ENCODE results near the gene TLE6. TPM values are rescaled to one million over a fixed set of nuclear protein-coding genes. Genes with fewer than 3 reads are reported as not detected.
A peak's percentile ranks its signal among the peaks of the same experiment; 100 is the strongest.
"Not testable (repeated sequence)": the region's sequence is repeated elsewhere in the genome, so short reads cannot be mapped to it uniquely, and the experiment has no call there.

TLE6 gene
- total RNA-seq, 1 experiment from 2014 or later, result 4.7 TPM

DNA sequence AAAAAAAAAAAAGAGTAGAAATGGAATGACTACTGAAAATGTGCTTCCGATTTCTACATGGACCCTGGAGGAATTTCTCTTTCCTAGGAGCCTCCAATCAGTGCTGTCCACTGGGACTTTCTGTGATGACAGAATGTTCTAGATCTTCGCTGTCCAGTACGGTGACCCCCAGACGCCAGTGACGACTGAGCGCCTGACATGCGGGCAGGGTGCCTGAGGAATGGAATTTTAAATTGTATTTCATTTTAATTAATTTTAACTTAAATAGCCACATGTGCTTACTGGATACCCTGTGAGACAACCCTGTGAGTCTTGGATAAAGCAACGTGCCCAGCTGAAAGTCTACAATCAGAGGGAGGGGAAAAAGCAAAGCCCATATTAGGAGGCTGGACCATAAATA lies 4.1 kb upstream of the TLE6 start:
- DNase-seq (ENCODE audit: extremely low read depth, low read depth), result no peak

DNA sequence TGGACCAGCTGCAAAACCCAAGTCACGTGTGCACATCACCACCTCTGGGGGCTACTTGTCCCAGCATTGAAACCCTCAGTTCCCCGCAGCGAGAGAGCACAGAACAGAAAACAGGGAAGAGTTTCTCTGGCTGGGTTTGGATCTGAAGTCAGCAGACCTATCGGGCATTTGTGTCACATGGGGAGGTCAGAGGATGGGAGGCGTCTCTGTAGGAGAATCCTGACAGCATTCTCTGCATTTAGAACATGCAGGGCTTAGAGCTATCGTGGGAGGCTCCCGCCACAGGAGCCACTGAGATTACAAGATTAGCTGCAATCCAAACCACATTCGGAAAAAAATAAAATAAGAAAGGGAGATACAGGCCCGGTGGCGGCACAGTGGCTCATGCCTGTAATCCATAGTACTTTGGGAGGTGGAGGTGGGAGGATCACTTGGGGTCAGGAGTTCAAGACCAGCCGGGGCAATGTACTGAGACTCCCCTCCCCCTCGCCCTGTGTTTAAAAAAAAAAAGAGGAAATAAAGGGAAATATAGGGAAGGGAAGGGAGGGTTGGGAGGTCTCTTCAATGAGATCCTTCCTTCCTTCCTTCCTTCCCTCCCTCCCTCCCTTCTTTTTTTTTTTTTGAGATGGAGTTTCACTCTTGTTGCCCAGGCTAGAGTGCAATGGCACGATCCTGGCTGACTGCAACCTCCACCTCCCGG lies 2.9 kb upstream of the TLE6 start:
- DNase-seq (ENCODE audit: extremely low read depth, low read depth), result no peak

DNA sequence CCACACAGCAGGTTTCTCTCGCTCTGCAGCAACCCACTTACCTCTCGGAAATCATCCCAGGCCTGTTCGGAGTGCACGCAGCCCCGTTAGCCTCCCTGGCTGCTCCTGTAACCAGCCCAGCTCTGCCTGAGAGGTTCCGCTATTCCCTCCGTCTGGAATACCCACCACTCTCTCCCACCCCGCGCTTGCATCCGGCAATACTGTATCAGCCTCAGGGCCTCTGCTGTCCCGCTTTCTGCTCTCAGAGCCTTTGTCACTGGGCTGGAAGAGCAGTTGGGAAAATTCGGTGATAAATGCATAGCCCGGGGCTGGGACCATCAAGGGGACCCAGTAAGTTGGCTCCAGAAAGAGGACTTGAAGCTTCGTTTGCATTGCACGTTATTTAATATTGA lies 759 bp upstream of the TLE6 start:
- no peak for DNase-seq (ENCODE audit: extremely low read depth, low read depth)

DNA sequence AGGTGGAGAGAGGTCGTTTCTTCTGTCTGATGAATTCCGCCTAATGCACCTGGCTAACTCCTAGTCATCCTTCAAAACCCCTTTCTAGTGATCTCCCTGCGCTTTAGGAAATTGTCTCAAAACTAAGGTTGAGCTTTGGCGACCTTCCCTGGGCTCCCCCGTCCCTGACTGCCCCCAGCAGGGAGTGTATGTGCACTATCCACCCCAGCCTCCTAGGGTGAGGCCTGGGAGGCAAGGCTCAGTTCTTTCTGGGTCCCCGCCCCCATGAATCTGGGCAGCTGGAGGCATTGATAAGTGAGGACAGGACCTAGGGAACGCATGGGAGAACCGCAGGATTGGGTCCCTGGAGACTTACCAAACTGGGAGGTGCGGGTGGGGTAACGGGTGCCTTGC lies 378 bp downstream of the TLE6 start:
- DNase-seq (ENCODE audit: extremely low read depth, low read depth), result no peak

DNA sequence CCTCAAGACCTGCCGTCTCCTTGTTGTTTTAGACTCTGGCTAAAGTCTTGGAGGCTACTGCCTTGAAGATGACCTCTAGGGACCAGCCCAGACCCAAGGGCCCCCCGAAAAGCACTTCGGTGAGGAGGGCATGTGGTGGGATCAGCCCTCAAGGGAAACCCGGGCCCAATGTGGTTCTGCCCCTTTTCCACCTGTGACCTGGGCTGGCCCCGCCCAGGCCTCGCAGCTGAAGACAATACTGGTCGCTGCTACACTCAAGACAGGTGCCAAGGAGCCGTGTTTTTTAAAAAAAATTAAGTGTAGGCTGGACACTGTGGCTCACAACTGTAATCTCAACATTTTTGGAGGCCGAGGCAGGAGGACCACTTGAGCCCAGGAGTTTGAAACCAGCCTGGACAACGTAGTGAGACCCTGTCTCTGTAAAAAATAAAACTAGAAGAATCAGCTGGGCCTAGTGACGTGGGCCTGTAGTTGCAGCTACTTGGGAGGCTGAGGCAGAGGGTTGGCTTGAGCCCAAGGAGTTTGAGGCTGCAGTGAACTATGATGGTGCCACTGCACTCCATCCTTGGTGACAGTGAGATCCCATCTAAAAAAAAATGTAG lies 903 bp downstream of the TLE6 start:
- DNase-seq (ENCODE audit: extremely low read depth, low read depth), result no peak

DNA sequence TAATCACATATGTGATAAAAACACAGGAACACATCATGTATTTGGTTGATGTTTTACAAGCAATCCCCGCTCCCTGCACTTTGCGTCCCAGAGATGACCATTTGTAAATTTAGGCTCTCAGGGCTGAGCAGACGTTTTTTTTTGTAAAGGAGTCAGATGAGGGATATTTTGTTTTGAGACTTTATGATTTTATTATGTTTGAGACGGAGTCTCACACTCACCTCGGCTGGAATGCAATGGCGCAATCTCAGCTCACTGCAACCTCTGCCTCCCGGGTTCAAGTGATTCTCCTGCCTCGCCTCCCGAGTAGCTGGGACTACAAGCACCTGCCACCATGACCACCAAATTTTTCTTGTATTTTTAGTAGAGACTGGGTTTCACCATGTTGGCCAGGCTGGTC lies 1.4 kb downstream of the TLE6 start:
- DNase-seq (ENCODE audit: extremely low read depth, low read depth), result no peak

DNA sequence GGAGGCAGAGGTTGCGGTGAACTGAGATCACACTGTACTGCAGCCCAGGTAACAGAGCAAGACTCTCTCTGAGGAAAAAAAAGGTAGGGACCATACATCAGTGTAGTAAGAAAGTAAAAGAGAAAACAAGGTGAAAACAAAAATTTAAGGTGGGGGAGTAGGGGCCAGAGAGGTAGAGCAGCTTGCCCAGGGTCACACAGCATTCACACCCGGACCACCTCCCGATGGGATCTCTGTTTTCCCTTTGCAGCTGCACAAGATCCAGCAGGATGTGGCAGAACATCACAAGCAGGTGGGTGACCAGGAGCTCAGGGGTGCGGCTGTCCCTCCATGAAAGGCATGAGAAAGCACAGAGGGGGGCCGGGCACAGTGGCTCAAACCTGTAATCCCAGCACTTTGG lies 4.5 kb downstream of the TLE6 start:
- DNase-seq (ENCODE audit: extremely low read depth, low read depth), result no peak

DNA sequence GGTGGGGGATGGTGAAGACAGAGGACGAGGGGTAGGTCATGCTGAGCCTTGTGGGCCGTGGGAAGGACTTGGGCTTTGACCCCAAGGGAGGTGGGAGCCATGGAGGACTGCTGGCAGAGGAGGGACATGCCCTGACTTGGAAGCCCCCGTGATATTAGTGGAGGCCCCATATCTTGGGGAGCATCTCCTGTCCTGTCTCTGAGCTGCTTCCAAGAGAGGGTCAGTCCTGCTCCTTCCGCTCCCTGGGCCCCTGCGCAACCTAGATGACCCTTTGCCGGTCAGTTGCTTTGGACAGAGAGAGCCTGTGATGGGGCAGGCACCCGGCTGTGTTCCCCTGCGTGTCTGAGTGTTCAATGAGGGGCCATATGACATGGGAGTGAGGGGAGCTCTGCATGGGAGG lies 5.2 kb downstream of the TLE6 start:
- DNase-seq (ENCODE audit: extremely low read depth, low read depth), result no peak

DNA sequence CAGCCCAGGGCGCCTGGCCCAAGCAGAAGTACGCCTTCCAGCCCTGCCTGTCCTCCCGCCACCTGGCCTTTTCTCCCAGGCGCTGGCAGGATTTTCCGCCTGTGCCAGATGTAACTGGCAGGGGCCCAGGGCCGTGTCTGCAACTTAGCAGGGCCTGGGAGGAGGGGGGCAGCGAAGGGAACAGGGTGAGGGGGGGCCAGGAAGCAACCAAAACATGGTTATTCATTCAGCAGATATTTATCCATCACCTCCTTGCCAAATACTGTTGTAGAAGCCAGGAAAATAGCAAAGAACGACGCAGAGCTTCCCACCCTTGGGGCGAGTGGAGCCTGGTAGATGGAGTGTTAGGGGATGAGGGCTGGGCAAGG lies 5.6 kb downstream of the TLE6 start:
- no peak for DNase-seq (ENCODE audit: extremely low read depth, low read depth)

DNA sequence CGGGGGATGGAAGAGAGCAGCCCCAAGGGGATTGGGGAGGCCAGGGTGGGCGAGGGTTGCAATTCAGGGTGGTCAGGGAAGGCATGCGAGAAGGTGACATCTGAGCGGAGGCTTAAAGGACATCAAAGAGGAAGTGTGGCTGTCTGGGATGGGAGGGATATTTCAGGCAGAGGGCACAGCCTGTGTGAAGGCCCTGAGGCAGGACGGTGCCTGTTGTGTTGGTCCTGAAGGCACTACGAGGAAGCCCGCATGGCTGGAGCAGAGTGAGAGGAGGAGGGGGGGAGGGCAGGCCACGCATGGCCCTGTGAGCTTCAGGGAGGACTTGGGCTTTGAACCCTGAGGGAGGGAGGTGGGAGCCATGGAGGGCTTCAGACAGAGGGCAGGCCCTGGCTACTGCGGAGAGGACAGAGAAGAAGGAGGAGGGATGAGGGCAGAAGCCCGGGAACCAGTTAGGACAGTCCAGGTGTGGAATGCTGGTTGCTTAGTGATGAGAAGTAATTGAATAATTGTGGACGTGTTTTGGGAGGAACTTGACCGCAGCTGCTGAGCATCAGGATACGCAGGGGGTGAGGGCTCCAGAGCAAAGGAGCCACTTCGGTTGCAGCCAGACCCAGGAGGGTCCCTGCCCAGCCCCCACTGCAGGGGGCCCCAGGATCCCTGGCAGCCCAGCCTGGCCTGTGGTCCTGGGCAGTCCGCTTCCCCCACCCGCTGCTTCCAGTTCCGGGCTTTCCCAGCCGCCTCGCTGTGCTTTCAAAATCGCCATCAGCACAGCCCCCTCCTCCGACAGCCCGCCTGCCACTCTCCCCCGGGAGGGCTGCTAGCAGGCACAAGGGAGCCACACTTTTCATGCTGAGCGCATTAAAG lies 6.2 kb downstream of the TLE6 start:
- peak; percentile 31 for DNase-seq (ENCODE audit: extremely low read depth, low read depth)

DNA sequence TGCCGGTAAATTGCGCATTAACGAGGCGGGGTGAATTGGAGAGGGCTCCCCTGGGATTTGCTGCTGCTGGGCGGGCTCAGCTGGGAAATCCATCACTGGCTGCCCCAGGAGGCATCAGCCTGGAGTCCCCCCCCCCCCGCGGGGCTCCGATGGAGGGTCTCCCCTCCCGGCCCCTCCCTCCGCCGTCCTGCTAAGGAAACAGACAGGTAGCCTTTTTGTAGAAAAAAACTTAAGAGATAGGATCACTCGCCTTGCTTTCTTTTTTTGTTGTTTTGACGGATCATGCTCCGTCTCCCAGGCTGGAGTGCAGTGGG lies 6.8 kb downstream of the TLE6 start:
- DNase-seq (ENCODE audit: extremely low read depth, low read depth), result no peak

DNA sequence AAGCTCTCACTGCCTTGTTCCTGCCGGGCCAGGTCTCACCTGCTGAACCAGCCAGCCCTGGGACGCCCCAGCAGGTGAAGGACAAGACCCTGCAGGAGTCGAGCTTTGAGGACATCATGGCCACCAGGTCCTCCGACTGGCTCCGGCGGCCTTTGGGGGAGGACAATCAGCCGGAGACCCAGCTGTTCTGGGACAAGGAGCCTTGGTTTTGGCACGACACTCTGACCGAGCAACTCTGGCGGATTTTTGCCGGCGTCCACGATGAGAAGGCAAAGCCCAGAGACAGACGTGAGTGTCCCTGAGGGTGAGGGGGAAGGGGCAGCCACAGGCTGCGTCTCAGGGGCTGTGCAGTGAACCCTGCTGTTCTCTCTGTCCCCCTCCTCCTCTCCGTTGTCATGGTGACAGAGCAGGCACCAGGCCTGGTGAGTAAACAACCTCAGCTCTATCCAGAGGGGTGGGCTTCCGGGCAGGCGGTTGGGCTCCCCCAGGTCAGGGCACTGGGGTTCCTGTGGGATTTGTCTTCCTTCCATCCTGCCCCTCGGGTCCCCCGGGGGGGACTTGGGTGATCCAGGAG lies 9.7 kb downstream of the TLE6 start:
- no peak for DNase-seq (ENCODE audit: extremely low read depth, low read depth)

DNA sequence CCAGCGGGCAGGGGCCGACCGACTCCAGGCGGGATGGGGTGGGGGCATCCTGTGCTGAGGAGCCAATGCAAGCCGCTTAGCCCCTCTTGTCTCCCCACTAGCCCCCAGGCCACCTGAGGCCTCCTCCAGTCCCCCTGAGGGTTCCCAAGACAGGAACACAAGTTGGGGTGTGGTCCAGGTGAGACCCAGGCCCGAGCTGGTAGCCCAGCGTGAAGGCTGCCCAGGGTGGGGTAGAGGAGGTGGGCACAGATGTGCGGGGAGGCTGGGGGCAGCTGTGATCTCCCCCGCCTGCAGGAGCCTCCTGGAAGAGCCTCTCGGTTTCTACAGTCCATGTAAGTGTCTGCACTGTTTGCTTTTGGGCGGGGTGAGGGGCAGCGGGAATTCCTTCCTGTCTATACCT lies 10.4 kb downstream of the TLE6 start:
- DNase-seq (ENCODE audit: extremely low read depth, low read depth), result no peak

DNA sequence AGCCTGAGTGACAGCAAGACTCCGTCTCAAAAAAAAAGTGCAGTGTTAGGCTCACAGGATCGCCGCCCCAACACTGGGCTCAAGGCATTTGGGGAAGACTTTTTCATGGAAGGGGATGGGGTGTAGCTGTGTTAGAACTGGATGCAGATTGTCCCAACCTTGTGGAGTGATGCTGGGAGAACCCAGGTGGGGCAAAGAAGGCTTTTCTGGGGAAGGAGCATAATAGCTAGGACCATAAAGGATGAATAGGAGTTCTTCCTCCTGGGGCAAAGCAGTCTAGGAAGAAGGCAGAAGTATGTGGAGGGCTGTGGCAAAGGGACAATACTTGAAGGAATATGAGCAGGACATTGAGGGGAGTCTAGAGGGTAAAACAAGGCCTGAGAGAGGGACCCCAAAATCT lies 11.2 kb downstream of the TLE6 start:
- DNase-seq (ENCODE audit: extremely low read depth, low read depth), result no peak

DNA sequence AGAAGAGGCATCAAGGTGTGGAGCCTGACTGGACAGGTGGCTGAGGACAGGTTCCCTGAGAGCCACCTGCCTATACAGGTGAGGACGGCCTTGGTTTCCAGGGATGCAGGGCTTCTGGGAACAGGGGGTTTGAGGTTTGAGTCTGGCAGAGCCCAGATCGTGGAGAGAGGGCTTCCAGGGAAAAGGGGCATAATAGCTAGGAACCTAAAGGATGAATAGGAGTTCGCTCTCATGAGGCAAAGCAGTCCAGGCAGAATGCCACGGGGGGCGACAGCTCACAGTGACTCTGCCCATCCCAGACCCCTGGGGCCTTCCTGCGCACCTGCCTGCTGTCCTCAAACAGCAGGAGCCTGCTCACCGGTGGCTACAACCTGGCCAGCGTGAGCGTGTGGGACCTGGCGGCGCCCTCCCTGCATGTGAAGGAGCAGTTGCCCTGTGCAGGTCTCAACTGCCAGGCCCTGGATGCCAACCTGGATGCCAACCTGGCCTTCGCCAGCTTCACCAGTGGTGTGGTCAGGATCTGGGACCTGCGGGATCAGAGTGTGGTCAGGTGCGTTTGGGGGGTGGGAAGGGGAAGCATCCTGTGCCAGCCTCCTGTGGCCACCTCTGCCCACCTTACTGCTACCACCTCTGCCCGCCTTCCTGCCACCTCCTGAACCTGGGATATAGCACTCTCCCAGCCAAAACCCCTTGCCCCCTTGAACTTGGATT lies 12.0 kb downstream of the TLE6 start:
- DNase-seq (ENCODE audit: extremely low read depth, low read depth), result no peak

DNA sequence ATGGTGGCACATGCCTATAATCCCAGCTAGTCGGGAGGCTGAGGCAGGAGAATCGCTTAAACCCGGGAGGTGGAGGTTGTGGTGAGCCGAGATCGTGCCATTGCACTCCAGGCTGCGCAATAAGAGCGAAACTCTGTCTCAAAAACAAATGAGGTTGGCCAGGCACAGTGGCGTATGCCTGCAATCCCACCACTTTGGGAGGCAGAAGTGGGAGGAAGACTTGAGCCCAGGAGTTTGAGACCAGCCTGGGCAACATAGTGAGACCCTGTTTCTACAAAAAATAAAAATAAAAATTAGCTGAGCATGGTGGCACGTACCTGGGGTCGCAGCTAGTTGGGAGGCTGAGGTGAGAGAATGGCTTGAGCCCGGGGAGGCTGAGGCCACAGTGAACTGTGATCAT lies 15.0 kb downstream of the TLE6 start:
- not testable (repeated sequence) for DNase-seq (ENCODE audit: extremely low read depth, low read depth)

DNA sequence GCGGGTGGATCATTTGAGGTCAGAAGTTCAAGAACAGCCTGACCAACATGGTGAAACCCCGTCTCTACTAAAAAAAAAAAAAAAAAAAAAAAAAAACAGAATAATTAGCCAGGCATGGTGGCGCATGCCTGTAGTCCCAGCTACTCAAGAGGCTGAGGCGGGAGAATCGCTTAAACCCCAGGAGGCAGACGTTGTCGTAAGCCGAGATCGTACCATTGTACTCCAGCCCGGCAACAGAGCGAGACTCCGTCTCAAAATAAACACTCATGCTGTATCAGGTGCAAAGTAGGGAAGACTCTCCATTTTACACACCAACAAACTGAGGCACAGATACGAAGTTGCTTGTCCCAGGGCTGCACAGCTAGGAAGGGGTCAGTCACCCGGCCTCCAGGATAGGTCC lies 15.6 kb downstream of the TLE6 start:
- no peak for DNase-seq (ENCODE audit: extremely low read depth, low read depth)

DNA sequence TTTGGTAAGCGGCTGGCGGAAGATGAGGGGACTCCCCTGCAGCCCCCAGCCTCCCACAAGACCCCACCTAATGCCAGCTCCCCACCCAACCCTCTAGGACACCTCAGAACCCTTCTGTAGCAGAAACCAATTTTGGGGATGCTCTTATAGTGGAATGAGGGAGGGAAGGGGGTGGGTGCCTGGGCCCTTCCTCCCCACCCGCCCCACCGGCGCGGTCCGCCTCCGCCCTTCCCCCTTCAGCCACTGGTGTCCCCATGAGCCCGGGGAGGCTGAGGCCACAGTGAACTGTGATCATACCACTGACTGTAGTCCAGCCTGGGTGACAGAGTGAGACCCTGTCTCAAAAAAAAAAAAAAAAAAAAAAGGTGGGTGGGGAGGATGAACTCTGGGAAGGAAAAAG lies 16.2 kb downstream of the TLE6 start:
- no peak for DNase-seq (ENCODE audit: extremely low read depth, low read depth)

DNA sequence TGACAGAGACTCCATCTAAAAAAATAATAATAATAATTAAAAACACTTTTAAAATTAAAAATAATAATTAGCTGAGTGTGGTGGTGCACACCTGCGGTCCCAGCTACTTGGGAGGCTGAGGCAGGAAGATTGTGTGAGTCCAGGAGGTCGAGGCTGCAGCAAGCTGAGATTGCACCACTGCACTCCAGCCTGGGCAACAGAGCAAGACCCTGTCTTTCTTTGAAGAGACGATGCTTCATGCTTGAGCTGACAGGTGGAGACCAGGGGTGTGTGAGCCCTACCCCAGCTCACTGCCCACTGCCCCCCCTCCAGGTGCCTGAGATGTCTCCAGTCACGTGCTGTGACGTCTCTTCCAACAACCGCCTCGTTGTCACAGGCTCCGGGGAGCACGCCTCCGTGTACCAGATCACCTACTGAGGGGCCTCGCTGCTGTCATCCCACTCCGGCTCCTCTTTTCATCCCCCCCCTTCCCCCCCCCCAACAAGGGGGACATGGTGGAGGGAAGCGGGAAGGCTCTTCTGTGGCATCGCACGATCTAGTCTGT lies 17.3 kb downstream of the TLE6 start:
- DNase-seq (ENCODE audit: extremely low read depth, low read depth), result no peak

DNA sequence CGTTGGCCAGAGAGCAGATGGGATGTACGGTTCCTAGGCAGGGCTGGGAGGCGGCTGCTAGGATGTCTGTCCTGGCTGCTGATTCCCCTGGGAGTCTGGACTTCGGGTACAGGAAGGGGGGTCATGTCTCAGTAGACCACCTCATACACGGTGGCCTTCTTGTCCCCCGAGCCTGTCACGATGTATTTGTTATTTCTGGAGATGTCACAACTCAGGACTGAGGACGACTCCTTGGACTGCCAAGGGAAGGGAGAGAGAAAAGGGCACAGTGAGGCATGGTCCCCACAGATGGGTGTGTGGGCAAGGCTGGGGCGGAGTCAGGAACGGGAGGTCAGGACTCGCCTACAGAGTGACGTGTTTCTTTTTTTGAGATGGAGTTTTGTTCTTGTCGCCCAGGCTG lies 20.4 kb downstream of the TLE6 start:
- no peak for DNase-seq (ENCODE audit: extremely low read depth, low read depth)

DNA sequence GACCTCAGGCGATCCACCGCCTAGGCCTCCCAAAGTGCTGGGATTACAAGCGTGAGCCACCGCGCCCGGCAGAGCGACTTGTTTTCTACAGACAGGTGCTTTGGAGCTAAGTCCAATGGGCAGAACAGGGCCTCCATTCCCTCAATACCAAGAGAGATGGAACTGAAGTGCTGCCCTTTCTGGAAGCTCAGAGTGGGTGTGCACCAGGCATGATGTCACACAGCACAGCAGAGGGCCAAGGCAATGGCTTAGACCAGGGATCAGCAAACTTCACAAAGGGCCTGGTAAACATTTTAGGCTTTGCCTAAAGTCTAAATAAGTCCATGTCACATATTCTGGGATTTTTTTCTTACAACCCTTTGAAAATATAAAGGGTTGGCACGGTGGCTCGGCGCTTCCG lies 21.3 kb downstream of the TLE6 start:
- DNase-seq (ENCODE audit: extremely low read depth, low read depth), result no peak

All from NCI-H460 (cell line).